Mesendoderm (in vitro differentiated cells): ENCODE measurements around the gene QSOX2.

Experiments used
- DNase-seq: peaks from one replicate; pipeline ENCODE4 v3.0.0; 2013
- H2AK5ac ChIP-seq: 2 replicates; pipeline ENCODE4 v1.6.1; 2013; ENCODE audit warnings: low read length, inconsistent platforms
- H2BK120ac ChIP-seq: 2 replicates; pipeline ENCODE4 v1.6.1; 2013; ENCODE audit warnings: low read depth, mild to moderate bottlenecking, low read length, moderate library complexity, mixed read lengths
- H2BK15ac ChIP-seq: replicated peaks from 2 replicates; pipeline ENCODE4 v1.6.1; 2013; ENCODE audit warnings: low read depth, mild to moderate bottlenecking, moderate library complexity
- H2BK5ac ChIP-seq: 2 replicates; pipeline ENCODE4 v1.6.1; 2013; ENCODE audit warnings: low read length, inconsistent platforms
- H3K18ac ChIP-seq: 2 replicates; pipeline ENCODE4 v1.6.1; 2013; ENCODE audit warnings: mild to moderate bottlenecking, low read length, mixed read lengths
- H3K23ac ChIP-seq: one replicate; pipeline ENCODE4 v1.6.1; 2013; ENCODE audit warnings: low read length
- H3K27ac ChIP-seq: 2 replicates; pipeline ENCODE4 v1.5.1; 2013; ENCODE audit warnings: low read depth, mild to moderate bottlenecking, inconsistent platforms, low read length, moderate library complexity
- H3K27me3 ChIP-seq: 2 replicates; pipeline ENCODE4 v1.6.1; 2013; ENCODE audit warnings: low read length, control low read depth, mild to moderate bottlenecking, inconsistent platforms; ENCODE audit not compliant: insufficient read depth, poor library complexity
- H3K36me3 ChIP-seq: 2 replicates; pipeline ENCODE4 v1.6.1; 2013; ENCODE audit warnings: low read length, inconsistent platforms; ENCODE audit not compliant: control insufficient read depth, insufficient read depth
- H3K4ac ChIP-seq: one replicate; pipeline ENCODE4 v1.6.1; 2013; ENCODE audit warnings: low read depth, mild to moderate bottlenecking, low read length, moderate library complexity
- H3K4me1 ChIP-seq: 2 replicates; pipeline ENCODE4 v1.6.1; 2013; ENCODE audit warnings: low read depth, low read length, inconsistent platforms; ENCODE audit not compliant: control insufficient read depth
- H3K4me2 ChIP-seq: 2 replicates; pipeline ENCODE4 v1.6.1; 2013; ENCODE audit warnings: low read length
- H3K4me3 ChIP-seq: 2 replicates; pipeline ENCODE4 v1.5.1; 2013; ENCODE audit warnings: mild to moderate bottlenecking, low read length
- H3K56ac ChIP-seq: one replicate; pipeline ENCODE4 v1.6.1; 2013; ENCODE audit warnings: low read length
- H3K79me1 ChIP-seq: 2 replicates; pipeline ENCODE4 v1.6.1; 2013; ENCODE audit warnings: low read length, inconsistent platforms
- H3K79me2 ChIP-seq: 2 replicates; pipeline ENCODE4 v1.6.1; 2013; ENCODE audit warnings: mild to moderate bottlenecking, low read length; ENCODE audit not compliant: control insufficient read depth, insufficient read depth
- H3K9ac ChIP-seq: 2 replicates; pipeline ENCODE4 v1.6.1; 2013; ENCODE audit warnings: low read length, inconsistent platforms
- H4K5ac ChIP-seq: one replicate; pipeline ENCODE4 v1.6.1; 2013; ENCODE audit warnings: low read length
- H4K8ac ChIP-seq: one replicate; pipeline ENCODE4 v1.6.1; 2013; ENCODE audit warnings: low read depth, mild to moderate bottlenecking, control low read depth, low read length, moderate library complexity
- WGBS: extraction: QIAGEN DNeasy Blood & Tissue Kit; methylation state at CpG from one replicate; pipeline ENCODE4 v1.1.7; 2013; ENCODE audit warnings: low lambda C conversion rate, missing lambda C conversion rate; ENCODE audit not compliant: insufficient coverage; ENCODE audit errors: extremely low coverage; 5-methylcytosine and 5-hydroxymethylcytosine counted together

The QSOX2 gene

DNA sequence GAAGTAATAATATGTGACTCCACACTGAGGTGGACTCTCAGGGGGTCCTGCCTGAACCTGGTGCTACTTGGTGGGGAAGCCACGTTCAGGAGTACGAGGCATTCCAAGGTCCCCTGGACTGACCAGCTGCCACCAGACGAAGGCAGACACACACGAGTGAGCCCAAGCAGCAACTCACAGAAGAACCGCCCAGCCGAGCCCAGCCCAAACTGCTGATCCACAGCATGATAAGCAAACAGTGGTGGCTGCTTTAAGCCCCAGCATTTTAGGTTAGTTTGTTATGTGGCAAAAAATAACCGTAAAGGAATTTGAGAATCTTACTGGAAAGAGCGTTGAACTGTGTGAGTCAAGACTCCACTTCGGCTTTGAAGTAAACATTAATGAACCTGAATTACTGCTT lies 31.9 kb downstream of the QSOX2 start:
- no peak overlapping the region for H3K4ac ChIP-seq
- H3K4me3 ChIP-seq = no peak overlapping the region
- no peak overlapping the region for H4K8ac ChIP-seq
- H3K9ac ChIP-seq = no peak overlapping the region
- no peak overlapping the region for H3K27ac ChIP-seq
- H3K4me2 ChIP-seq = no peak overlapping the region
- no peak overlapping the region for H2BK120ac ChIP-seq
- no peak overlapping the region for H3K56ac ChIP-seq
- WGBS = no CpG with 5 or more reads among the region's 9 CpGs
- H3K23ac ChIP-seq = no peak overlapping the region
- H3K36me3 ChIP-seq = peaks cover 4% of the 10 kb centered on the region
- H3K18ac ChIP-seq = no peak overlapping the region
- no peaks in the 10 kb centered on the region for H3K79me2 ChIP-seq
- H2BK5ac ChIP-seq = no peak overlapping the region
- no peak overlapping the region for H2BK15ac ChIP-seq
- H3K4me1 ChIP-seq = no peaks in the 10 kb centered on the region
- no peak for DNase-seq
- no peak overlapping the region for H4K5ac ChIP-seq
- no peak overlapping the region for H2AK5ac ChIP-seq
- no peaks in the 10 kb centered on the region for H3K79me1 ChIP-seq
- H3K27me3 ChIP-seq = no peaks in the 10 kb centered on the region

DNA sequence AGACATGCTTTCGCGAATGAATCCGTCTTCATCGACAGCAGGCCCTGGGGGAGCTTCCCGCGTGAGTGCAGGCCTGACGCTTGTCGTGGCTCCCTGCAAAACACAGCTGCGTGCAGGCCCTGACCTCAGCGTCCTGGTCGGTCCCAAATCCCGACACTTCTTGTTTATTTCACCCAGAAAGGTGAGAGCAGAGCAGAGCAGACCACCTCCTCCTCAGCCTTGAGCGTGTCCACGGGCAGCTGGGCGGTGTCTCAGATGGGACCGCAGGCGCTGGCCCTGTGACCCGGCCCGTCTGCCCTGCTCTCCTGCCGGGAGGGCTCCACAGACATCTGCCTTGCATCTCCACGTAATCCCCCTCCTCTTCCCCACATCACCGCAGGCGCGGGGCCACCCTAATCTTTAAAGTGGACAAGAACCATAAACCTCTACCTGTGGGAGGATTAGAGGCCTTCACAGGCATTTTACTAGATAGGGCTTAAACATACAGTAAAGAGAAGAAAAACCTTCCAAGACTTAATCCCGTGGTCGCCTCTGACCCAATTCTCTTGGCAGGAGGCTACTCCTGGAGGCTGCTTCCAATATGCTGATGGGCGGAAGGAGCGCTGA lies 33.2 kb downstream of the QSOX2 start:
- Histone ChIP-seq H2BK15ac (no peak overlapping the region), H2BK120ac (no peak overlapping the region), H3K27me3 (no peaks in the 10 kb centered on the region), H3K56ac (no peak overlapping the region), H3K23ac (no peak overlapping the region), H3K4me3 (no peak overlapping the region), H3K4ac (no peak overlapping the region), H3K27ac (no peak overlapping the region), H3K36me3 (peaks cover 4% of the 10 kb centered on the region), H3K9ac (no peak overlapping the region), H3K4me2 (no peak overlapping the region), H4K8ac (no peak overlapping the region), H3K79me2 (no peaks in the 10 kb centered on the region), H3K18ac (no peak overlapping the region), H2BK5ac (no peak overlapping the region), H2AK5ac (no peak overlapping the region), H3K79me1 (no peaks in the 10 kb centered on the region), H4K5ac (no peak overlapping the region), H3K4me1 (no peaks in the 10 kb centered on the region)
- no peak for DNase-seq
- no CpG with 5 or more reads among the region's 28 CpGs for WGBS

DNA sequence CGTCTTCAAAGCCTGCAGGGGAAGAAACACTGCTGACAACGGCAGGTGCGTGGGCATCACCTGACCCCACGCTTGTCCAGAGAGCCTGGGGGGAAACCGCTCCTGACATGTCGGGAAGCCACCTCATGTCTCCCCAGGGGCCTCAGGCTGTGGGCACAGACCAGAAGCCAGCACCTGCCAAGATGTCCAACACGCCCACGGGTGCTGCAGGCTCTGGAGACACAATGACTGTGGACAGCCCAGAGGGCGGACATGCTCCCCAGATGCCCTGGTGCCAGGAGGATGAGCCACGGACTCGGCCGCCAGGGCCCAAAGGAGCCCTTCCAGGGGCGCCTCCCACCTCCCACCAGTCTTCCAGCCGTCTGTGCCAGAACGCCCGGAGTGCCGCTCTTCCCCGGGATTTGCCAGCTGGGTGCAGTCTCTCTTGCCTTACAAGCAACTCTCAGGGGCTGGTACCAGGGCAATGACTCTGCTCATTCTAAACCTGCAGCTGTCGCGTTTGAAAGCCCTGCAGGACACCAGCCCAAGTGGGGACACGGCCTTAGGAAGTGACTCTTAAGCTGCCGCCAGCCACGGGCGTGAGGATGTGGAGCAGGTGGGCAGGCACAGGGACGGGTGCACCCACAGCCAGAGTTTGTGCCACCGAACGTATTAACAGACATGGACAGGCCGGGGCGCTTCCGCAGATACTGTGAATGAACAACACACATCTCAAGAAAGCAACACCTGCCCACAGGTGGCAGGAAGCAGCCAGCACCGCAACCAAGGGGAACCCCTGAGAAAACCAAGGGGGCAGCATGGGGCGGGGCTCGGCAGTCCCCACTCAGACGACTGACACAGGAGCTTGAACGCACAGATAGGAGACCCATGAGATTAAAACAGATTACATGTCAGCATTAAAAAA lies 33.9 kb downstream of the QSOX2 start:
- Histone ChIP-seq H3K56ac (no peak overlapping the region), H2AK5ac (no peak overlapping the region), H4K5ac (no peak overlapping the region), H3K18ac (no peak overlapping the region), H3K4me2 (no peak overlapping the region), H3K9ac (no peak overlapping the region), H2BK120ac (no peak overlapping the region), H2BK15ac (no peak overlapping the region), H3K79me2 (no peaks in the 10 kb centered on the region), H3K27me3 (no peaks in the 10 kb centered on the region), H2BK5ac (no peak overlapping the region), H4K8ac (no peak overlapping the region), H3K4ac (no peak overlapping the region), H3K27ac (no peak overlapping the region), H3K23ac (no peak overlapping the region), H3K4me1 (no peaks in the 10 kb centered on the region), H3K4me3 (no peak overlapping the region), H3K36me3 (peaks cover 4% of the 10 kb centered on the region), H3K79me1 (no peaks in the 10 kb centered on the region)
- WGBS = no CpG with 5 or more reads among the region's 35 CpGs
- no peak for DNase-seq

- H3K18ac ChIP-seq = no peak overlapping the region
- H3K79me2 ChIP-seq = no peaks in the 10 kb centered on the region
- H4K8ac ChIP-seq = no peak overlapping the region
- H3K79me1 ChIP-seq = no peaks in the 10 kb centered on the region
- H3K27me3 ChIP-seq = no peaks in the 10 kb centered on the region
- H3K56ac ChIP-seq = no peak overlapping the region
- H3K4me2 ChIP-seq = no peak overlapping the region
- H3K4me3 ChIP-seq = no peak overlapping the region
- no peak overlapping the region for H3K23ac ChIP-seq
- no peak overlapping the region for H4K5ac ChIP-seq
- peaks cover 4% of the 10 kb centered on the region for H3K36me3 ChIP-seq
- no peak overlapping the region for H3K9ac ChIP-seq
- no peak overlapping the region for H2AK5ac ChIP-seq
- no peak overlapping the region for H2BK5ac ChIP-seq
- no peak overlapping the region for H2BK120ac ChIP-seq
- H2BK15ac ChIP-seq = no peak overlapping the region
- DNase-seq = no peak
- H3K27ac ChIP-seq = no peak overlapping the region
- WGBS = no CpG with 5 or more reads among the region's 15 CpGs
- no peaks in the 10 kb centered on the region for H3K4me1 ChIP-seq
- no peak overlapping the region for H3K4ac ChIP-seq
Measured at GRCh38 chr9:136211006-136211405, 34.6 kb downstream of the QSOX2 start.

DNA sequence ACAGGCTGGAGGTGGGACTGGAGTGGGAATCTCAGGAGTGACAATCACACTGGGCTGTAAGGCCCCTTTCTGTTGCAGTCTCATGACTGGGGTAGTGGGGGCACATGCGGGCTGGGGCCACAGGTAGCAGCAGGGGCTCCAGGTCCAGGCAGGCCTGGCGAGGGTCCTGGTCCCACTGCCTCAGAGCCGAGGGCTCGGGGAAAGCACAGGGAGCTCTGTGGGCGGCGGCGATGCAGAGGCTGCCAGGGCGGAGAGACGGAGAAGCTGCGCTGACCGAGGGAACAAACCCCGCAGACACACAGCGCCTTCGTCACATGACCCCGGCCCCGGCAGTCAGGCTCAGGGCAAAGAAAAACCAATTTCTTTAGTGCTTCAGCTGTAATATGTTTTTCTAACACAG lies 35.3 kb downstream of the QSOX2 start:
- Histone ChIP-seq H2BK120ac (no peak overlapping the region), H3K36me3 (peaks cover 2% of the 10 kb centered on the region), H3K4me1 (no peaks in the 10 kb centered on the region), H3K4me2 (no peak overlapping the region), H3K9ac (no peak overlapping the region), H4K5ac (no peak overlapping the region), H2BK15ac (no peak overlapping the region), H2BK5ac (no peak overlapping the region), H3K79me2 (no peaks in the 10 kb centered on the region), H3K27me3 (no peaks in the 10 kb centered on the region), H3K27ac (no peak overlapping the region), H3K4me3 (no peak overlapping the region), H3K18ac (no peak overlapping the region), H2AK5ac (no peak overlapping the region), H3K23ac (no peak overlapping the region), H3K4ac (no peak overlapping the region), H3K56ac (no peak overlapping the region), H4K8ac (no peak overlapping the region), H3K79me1 (no peaks in the 10 kb centered on the region)
- no CpG with 5 or more reads among the region's 16 CpGs for WGBS
- DNase-seq = no peak
